HCT116 (cell line): ENCODE data around the gene AGAP1. TPM values are rescaled to one million over a fixed set of nuclear protein-coding genes. Genes with fewer than 3 reads are reported as not detected.

Source experiments
- ATAC-seq: fragments of 200-7000 bp; cut with Tn5 transposase; 2 replicates; pipeline ENCODE4 v1.9.1; 2020; ENCODE audit warnings: mild to moderate bottlenecking, moderate library complexity
- BruUV-seq: library from RNA; stranded (reverse); fragments of 400-500 nt; replicated peaks from 2 replicates; lab custom pipeline; 2021; lab: Mats Ljungman, UMichigan
- CTCF ChIA-PET: fragments of 300-600 bp; sonication (Branson Sonifier 250); formaldehyde crosslinking; loops from one replicate; lab custom pipeline; 2021; ENCODE audit warnings: antibody characterized with exemption; lab: Charles Lee
- POLR2A ChIA-PET: fragments of 300-600, 350-600 bp; sonication (Branson Sonifier 250); formaldehyde crosslinking; loops from one replicate; lab custom pipeline; 2021; ENCODE audit warnings: antibody characterized with exemption; lab: Charles Lee
- RAD21 ChIA-PET, 2 experiments: fragments of 300-600 bp; sonication (Branson Sonifier 250); formaldehyde crosslinking; loops; one replicate each; lab custom pipeline; 2023; ENCODE audit warnings: low total read pairs in 2 of 2; ENCODE audit not compliant: uncharacterized antibody in 2 of 2, unreplicated experiment in 2 of 2, low non-redundant PET in 1 of 2; lab: Charles Lee
- DNase-seq: peaks from one replicate; pipeline ENCODE4 v3.0.0-alpha.2; 2010; ENCODE audit warnings: low read depth, low spot score
- H2AFZ ChIP-seq: fragments of 200-600 bp; shearing (Covaris generic), sonication (generic); 2 replicates; pipeline ENCODE4 v1.6.1; 2017; ENCODE audit warnings: low read depth, mixed run types, mixed read lengths, antibody characterized with exemption, low read length; ENCODE audit not compliant: poor library complexity, severe bottlenecking
- H3K27ac ChIP-seq: 2 replicates; pipeline ENCODE4 v1.5.1; 2012; ENCODE audit warnings: low read depth, low read length
- H3K27me3 ChIP-seq: fragments of 200-600 bp; sonication (generic); 2 replicates; pipeline ENCODE4 v1.6.1; 2016; ENCODE audit warnings: mixed run types, low read length, mixed read lengths; ENCODE audit not compliant: insufficient read depth
- H3K36me3 ChIP-seq, 2 experiments: fragments of 200-500 bp in 1 of 2; fragments of 200-600 bp in 1 of 2; sonication (Bioruptor generic) in 1 of 2; sonication (generic) in 1 of 2; 2 replicates each; pipeline versions ENCODE4 v1.5.1 to v1.6.1; 2014 to 2016; ENCODE audit warnings: low read length in 2 of 2, inconsistent platforms in 1 of 2, mixed read lengths in 1 of 2, mixed run types in 1 of 2; ENCODE audit not compliant: insufficient read depth in 2 of 2, control insufficient read depth in 1 of 2
- H3K4me1 ChIP-seq, 2 experiments: fragments of 200-600 bp in 1 of 2; sonication (generic) in 1 of 2; 2 replicates each; pipeline versions ENCODE4 v1.5.1 to v1.6.1; 2012 to 2017; ENCODE audit warnings: low read length in 2 of 2, inconsistent platforms in 1 of 2, mild to moderate bottlenecking in 1 of 2, mixed read lengths in 1 of 2, mixed run types in 1 of 2, moderate library complexity in 1 of 2; ENCODE audit not compliant: insufficient read depth in 2 of 2, control insufficient read depth in 1 of 2
- H3K4me2 ChIP-seq: fragments of 200-600 bp; sonication (generic); 2 replicates; pipeline ENCODE4 v1.6.1; 2017; ENCODE audit warnings: mixed run types, low read length, mixed read lengths
- H3K4me3 ChIP-seq, 2 experiments: fragments of 200-600 bp in 1 of 2; sonication (generic) in 1 of 2; replicated peaks in 1 of 2; 2 replicates each; pipeline ENCODE4 v1.5.1; 2011 to 2016; ENCODE audit warnings: low read length in 2 of 2, control low read depth in 1 of 2, low read depth in 1 of 2, mild to moderate bottlenecking in 1 of 2, mixed read lengths in 1 of 2, mixed run types in 1 of 2
- H3K79me2 ChIP-seq: fragments of 200-600 bp; sonication (generic); 2 replicates; pipeline ENCODE4 v1.6.1; 2017; ENCODE audit warnings: mild to moderate bottlenecking, mixed run types, low read length, moderate library complexity, mixed read lengths; ENCODE audit not compliant: insufficient read depth
- H3K9ac ChIP-seq: fragments of 200-600 bp; sonication (generic); 2 replicates; pipeline ENCODE4 v1.6.1; 2016; ENCODE audit warnings: low read length, mixed read lengths
- H3K9me2 ChIP-seq: fragments of 200-600 bp; sonication (generic), shearing (Covaris generic); 2 replicates; pipeline ENCODE4 v1.6.1; 2017; ENCODE audit warnings: mixed run types, mild to moderate bottlenecking, moderate library complexity; ENCODE audit not compliant: insufficient read depth
- H3K9me3 ChIP-seq, 2 experiments: fragments of 200-500 bp in 1 of 2; fragments of 200-600 bp in 1 of 2; sonication (Bioruptor generic) in 1 of 2; sonication (generic) in 1 of 2; 2 replicates each; pipeline ENCODE4 v1.6.1; 2014 to 2017; ENCODE audit warnings: low read length in 2 of 2, mixed read lengths in 2 of 2, inconsistent platforms in 1 of 2, low read depth in 1 of 2, mild to moderate bottlenecking in 1 of 2, mixed run types in 1 of 2, moderate library complexity in 1 of 2; ENCODE audit not compliant: control insufficient read depth in 1 of 2, insufficient read depth in 1 of 2
- H4K20me1 ChIP-seq: fragments of 200-600 bp; sonication (generic), shearing (Covaris generic); 2 replicates; pipeline ENCODE4 v1.6.1; 2017; ENCODE audit warnings: mixed run types, mild to moderate bottlenecking, moderate library complexity; ENCODE audit not compliant: insufficient read depth
- EGR1 ChIP-seq: IDR thresholded peaks from 2 replicates; pipeline ENCODE4 v1.6.1; 2012; ENCODE audit warnings: low read depth
- ELF1 ChIP-seq: IDR thresholded peaks from 2 replicates; pipeline ENCODE4 v1.6.1; 2012; ENCODE audit warnings: low read depth, borderline replicate concordance
- EZH2 ChIP-seq: fragments of 200-600 bp; sonication (generic); IDR thresholded peaks from 2 replicates; pipeline ENCODE4 v1.6.1; 2017; ENCODE audit warnings: antibody characterized with exemption, mixed run types
- EZH2phosphoT487 ChIP-seq: fragments of 200-600 bp; IDR thresholded peaks from 2 replicates; pipeline ENCODE4 v1.6.1; 2018; ENCODE audit warnings: antibody characterized with exemption, borderline replicate concordance
- MAX ChIP-seq: IDR thresholded peaks from 2 replicates; pipeline ENCODE4 v1.6.1; 2012
- POLR2AphosphoS5 ChIP-seq: IDR thresholded peaks from 2 replicates; pipeline ENCODE4 v1.6.1; 2011; ENCODE audit warnings: mild to moderate bottlenecking, low read depth, low read length, moderate library complexity
- RAD21 ChIP-seq: IDR thresholded peaks from 2 replicates; pipeline ENCODE4 v1.6.1; 2012; ENCODE audit warnings: low read depth, mild to moderate bottlenecking
- SIN3A ChIP-seq: IDR thresholded peaks from 2 replicates; pipeline ENCODE4 v1.6.1; 2012; ENCODE audit warnings: low read depth
- SP1 ChIP-seq: IDR thresholded peaks from 2 replicates; pipeline ENCODE4 v1.6.1; 2012; ENCODE audit warnings: low read depth
- YY1 ChIP-seq: IDR thresholded peaks from 2 replicates; pipeline ENCODE4 v1.6.1; 2011; ENCODE audit warnings: low read length, low read depth, moderate library complexity, mild to moderate bottlenecking; ENCODE audit not compliant: insufficient replicate concordance; ENCODE audit errors: extremely low read depth
- ZNF274 ChIP-seq: fragments of 200-500 bp; sonication (Bioruptor generic); IDR thresholded peaks from 2 replicates; pipeline ENCODE4 v1.6.1; 2014; ENCODE audit warnings: mild to moderate bottlenecking, low read depth, low read length, inconsistent platforms
- intact Hi-C: fragments of 100-400 bp; cut with micrococcal nuclease; formaldehyde crosslinking; loops from 2 replicates; pipeline ENCODE4 v1.10.0; 2022
- total RNA-seq: library from RNA; stranded (reverse); gene quantifications from one replicate; pipeline ENCODE4 v1.2.1, GENCODE V29; 2021; ENCODE audit not compliant: unreplicated experiment
- TF ChIP-seq, protein P1 (sequence below), 3 experiments: fragments of 200-600 bp in 1 of 3; sonication (generic) in 1 of 3; IDR thresholded peaks in 2 of 3; conservative IDR thresholded peaks in 1 of 3; 2 replicates each; pipeline ENCODE4 v1.5.1; 2012 to 2017; ENCODE audit warnings: low read depth in 2 of 3, low read length in 2 of 3, antibody characterized with exemption in 1 of 3, borderline replicate concordance in 1 of 3, control low read depth in 1 of 3, mild to moderate bottlenecking in 1 of 3, mixed read lengths in 1 of 3, mixed run types in 1 of 3, moderate library complexity in 1 of 3; ENCODE audit not compliant: insufficient read depth in 1 of 3
- TF ChIP-seq, protein P2 (sequence below): IDR thresholded peaks from 2 replicates; pipeline ENCODE4 v1.6.1; 2011; ENCODE audit warnings: mild to moderate bottlenecking, low read length, moderate library complexity; ENCODE audit not compliant: insufficient replicate concordance; ENCODE audit errors: extremely low read depth
- TF ChIP-seq, protein P3 (sequence below): IDR thresholded peaks from 2 replicates; pipeline ENCODE4 v1.6.1; 2012
- TF ChIP-seq, protein P4 (sequence below): IDR thresholded peaks from 2 replicates; pipeline ENCODE4 v1.6.1; 2012; ENCODE audit warnings: low read depth

The AGAP1 gene
- total RNA-seq, 1 experiment from 2014 or later, result 43.8 TPM

- Histone ChIP-seq H3K9me2 (no peaks in the 10 kb centered on the region), H3K9ac (no peak overlapping the region), H2AFZ (no peak overlapping the region), H3K27ac (no peak overlapping the region), H3K4me3 (no peak overlapping the region), H4K20me1 (peaks cover 10% of the 10 kb centered on the region; the same call in 1 of the 2 replicates), H3K9me3 (no peaks in the 10 kb centered on the region), H3K4me2 (no peak overlapping the region), H3K27me3 (no peaks in the 10 kb centered on the region), H3K36me3 (no peaks in the 10 kb centered on the region), H3K79me2 (peaks cover 5% of the 10 kb centered on the region; the same call in 1 of the 2 replicates), H3K4me1 (no peaks in the 10 kb centered on the region)
- BruUV-seq, result no TSS peak
- no peak for TF ChIP-seq EZH2phosphoT487
- no peak for TF ChIP-seq EGR1
- TF ChIP-seq POLR2AphosphoS5, result no peak
- TF ChIP-seq, protein P1, sequence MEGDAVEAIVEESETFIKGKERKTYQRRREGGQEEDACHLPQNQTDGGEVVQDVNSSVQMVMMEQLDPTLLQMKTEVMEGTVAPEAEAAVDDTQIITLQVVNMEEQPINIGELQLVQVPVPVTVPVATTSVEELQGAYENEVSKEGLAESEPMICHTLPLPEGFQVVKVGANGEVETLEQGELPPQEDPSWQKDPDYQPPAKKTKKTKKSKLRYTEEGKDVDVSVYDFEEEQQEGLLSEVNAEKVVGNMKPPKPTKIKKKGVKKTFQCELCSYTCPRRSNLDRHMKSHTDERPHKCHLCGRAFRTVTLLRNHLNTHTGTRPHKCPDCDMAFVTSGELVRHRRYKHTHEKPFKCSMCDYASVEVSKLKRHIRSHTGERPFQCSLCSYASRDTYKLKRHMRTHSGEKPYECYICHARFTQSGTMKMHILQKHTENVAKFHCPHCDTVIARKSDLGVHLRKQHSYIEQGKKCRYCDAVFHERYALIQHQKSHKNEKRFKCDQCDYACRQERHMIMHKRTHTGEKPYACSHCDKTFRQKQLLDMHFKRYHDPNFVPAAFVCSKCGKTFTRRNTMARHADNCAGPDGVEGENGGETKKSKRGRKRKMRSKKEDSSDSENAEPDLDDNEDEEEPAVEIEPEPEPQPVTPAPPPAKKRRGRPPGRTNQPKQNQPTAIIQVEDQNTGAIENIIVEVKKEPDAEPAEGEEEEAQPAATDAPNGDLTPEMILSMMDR (IDR thresholded peaks at IDR 0.05 in 2 of 3, conservative IDR thresholded peaks at IDR 0.05 in 1 of 3; ENCODE audit: borderline replicate concordance in 1 of 3, insufficient read depth in 1 of 3, low read depth in 2 of 3, low read length in 2 of 3), result no peak
- TF ChIP-seq, protein P2, sequence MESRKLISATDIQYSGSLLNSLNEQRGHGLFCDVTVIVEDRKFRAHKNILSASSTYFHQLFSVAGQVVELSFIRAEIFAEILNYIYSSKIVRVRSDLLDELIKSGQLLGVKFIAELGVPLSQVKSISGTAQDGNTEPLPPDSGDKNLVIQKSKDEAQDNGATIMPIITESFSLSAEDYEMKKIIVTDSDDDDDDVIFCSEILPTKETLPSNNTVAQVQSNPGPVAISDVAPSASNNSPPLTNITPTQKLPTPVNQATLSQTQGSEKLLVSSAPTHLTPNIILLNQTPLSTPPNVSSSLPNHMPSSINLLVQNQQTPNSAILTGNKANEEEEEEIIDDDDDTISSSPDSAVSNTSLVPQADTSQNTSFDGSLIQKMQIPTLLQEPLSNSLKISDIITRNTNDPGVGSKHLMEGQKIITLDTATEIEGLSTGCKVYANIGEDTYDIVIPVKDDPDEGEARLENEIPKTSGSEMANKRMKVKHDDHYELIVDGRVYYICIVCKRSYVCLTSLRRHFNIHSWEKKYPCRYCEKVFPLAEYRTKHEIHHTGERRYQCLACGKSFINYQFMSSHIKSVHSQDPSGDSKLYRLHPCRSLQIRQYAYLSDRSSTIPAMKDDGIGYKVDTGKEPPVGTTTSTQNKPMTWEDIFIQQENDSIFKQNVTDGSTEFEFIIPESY, result no peak
- TF ChIP-seq RAD21, result no peak
- no peak for TF ChIP-seq MAX
- TF ChIP-seq SIN3A, result no peak
- no peak for TF ChIP-seq ELF1
- no peak for TF ChIP-seq EZH2
- TF ChIP-seq ZNF274, result no peak
- TF ChIP-seq YY1, result no peak
- TF ChIP-seq SP1, result no peak
- TF ChIP-seq, protein P3, sequence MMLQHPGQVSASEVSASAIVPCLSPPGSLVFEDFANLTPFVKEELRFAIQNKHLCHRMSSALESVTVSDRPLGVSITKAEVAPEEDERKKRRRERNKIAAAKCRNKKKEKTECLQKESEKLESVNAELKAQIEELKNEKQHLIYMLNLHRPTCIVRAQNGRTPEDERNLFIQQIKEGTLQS, result no peak
- TF ChIP-seq, protein P4, sequence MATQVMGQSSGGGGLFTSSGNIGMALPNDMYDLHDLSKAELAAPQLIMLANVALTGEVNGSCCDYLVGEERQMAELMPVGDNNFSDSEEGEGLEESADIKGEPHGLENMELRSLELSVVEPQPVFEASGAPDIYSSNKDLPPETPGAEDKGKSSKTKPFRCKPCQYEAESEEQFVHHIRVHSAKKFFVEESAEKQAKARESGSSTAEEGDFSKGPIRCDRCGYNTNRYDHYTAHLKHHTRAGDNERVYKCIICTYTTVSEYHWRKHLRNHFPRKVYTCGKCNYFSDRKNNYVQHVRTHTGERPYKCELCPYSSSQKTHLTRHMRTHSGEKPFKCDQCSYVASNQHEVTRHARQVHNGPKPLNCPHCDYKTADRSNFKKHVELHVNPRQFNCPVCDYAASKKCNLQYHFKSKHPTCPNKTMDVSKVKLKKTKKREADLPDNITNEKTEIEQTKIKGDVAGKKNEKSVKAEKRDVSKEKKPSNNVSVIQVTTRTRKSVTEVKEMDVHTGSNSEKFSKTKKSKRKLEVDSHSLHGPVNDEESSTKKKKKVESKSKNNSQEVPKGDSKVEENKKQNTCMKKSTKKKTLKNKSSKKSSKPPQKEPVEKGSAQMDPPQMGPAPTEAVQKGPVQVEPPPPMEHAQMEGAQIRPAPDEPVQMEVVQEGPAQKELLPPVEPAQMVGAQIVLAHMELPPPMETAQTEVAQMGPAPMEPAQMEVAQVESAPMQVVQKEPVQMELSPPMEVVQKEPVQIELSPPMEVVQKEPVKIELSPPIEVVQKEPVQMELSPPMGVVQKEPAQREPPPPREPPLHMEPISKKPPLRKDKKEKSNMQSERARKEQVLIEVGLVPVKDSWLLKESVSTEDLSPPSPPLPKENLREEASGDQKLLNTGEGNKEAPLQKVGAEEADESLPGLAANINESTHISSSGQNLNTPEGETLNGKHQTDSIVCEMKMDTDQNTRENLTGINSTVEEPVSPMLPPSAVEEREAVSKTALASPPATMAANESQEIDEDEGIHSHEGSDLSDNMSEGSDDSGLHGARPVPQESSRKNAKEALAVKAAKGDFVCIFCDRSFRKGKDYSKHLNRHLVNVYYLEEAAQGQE, result no peak
- RAD21 ChIA-PET, result no interaction called here
- CTCF ChIA-PET, result interaction anchor here (1.2 to 5.0 kb wide), 5 partner anchors 13 to 663 kb away, joined by 3 to 112 read pairs (median 5); no protein-coding TSS in a partner anchor
- no peak for ATAC-seq
- DNase-seq, result no peak
- intact Hi-C loops, result no loop called here
- POLR2A ChIA-PET, result no interaction called here
These were observed 286.6 kb downstream of the AGAP1 start for GRCh38 chr2:235780401-235780800.
